ENCODE data around the gene ATP11C. TPM values are rescaled to one million over a fixed set of nuclear protein-coding genes. Genes with fewer than 3 reads are reported as not detected.

The ATP11C gene
- total RNA-seq, 2 experiments from 2014 or later, result 15.2 to 18.2 TPM

- ATAC-seq (ENCODE audit: poor library complexity) (no peak), DNase-seq (no peak)
- no peaks in the 10 kb centered on the region for H3K27me3 ChIP-seq (ENCODE audit: control insufficient read depth in 1 of 2, insufficient read depth in 2 of 2, low read length in 2 of 2)
- no peaks in the 10 kb centered on the region for H3K4me1 ChIP-seq (ENCODE audit: insufficient read depth, low read length)
- Mint-ChIP-seq H3K4me3 (no peak overlapping the region), H3K27ac (no peak overlapping the region), H3K4me1 (ENCODE audit: low read depth) (peaks cover 28% of the 10 kb centered on the region), H3K27me3 (no peaks in the 10 kb centered on the region), H3K36me3 (ENCODE audit: low read depth) (peaks cover 32% of the 10 kb centered on the region), H3K9me3 (no peaks in the 10 kb centered on the region)
- H3K27ac ChIP-seq (ENCODE audit: low read depth in 1 of 2, low read length in 2 of 2), result no peak overlapping the region
- CTCF ChIA-PET, result no interaction called here
- intact Hi-C loops (cut with DNase I, micrococcal nuclease), result no loop called here
- no peak for TF ChIP-seq CTCF (IDR thresholded peaks at IDR 0.05)
- no peak overlapping the region for H3K4me3 ChIP-seq (ENCODE audit: low read length)
- POLR2A ChIA-PET, result no interaction called here
- no peaks in the 10 kb centered on the region for H3K9me3 ChIP-seq (ENCODE audit: control insufficient read depth in 1 of 2, insufficient read depth in 1 of 2, low read length in 2 of 2)
- peaks cover 9% of the 10 kb centered on the region for H3K36me3 ChIP-seq (ENCODE audit: insufficient read depth, low read length)
These were observed 104.0 kb downstream of the ATP11C start for GRCh38 chrX:139828830-139829229.

- POLR2A ChIA-PET, result no interaction called here
- DNase-seq (no peak), ATAC-seq (ENCODE audit: poor library complexity) (no peak)
- no peaks in the 10 kb centered on the region for H3K4me1 ChIP-seq (ENCODE audit: insufficient read depth, low read length)
- CTCF ChIA-PET, result no interaction called here
- H3K9me3 ChIP-seq (ENCODE audit: control insufficient read depth in 1 of 2, insufficient read depth in 1 of 2, low read length in 2 of 2), result no peaks in the 10 kb centered on the region
- H3K9me3 Mint-ChIP-seq, result no peaks in the 10 kb centered on the region
- H3K27me3 ChIP-seq (ENCODE audit: control insufficient read depth in 1 of 2, insufficient read depth in 2 of 2, low read length in 2 of 2), result no peaks in the 10 kb centered on the region
- intact Hi-C loops (cut with DNase I, micrococcal nuclease), result no loop called here
- no peak for TF ChIP-seq CTCF (IDR thresholded peaks at IDR 0.05)
- no peak overlapping the region for H3K27ac Mint-ChIP-seq
- H3K4me3 Mint-ChIP-seq, result no peak overlapping the region
- peaks cover 9% of the 10 kb centered on the region for H3K36me3 ChIP-seq (ENCODE audit: insufficient read depth, low read length)
- H3K4me3 ChIP-seq (ENCODE audit: low read length), result no peak overlapping the region
- peaks cover 28% of the 10 kb centered on the region for H3K4me1 Mint-ChIP-seq (ENCODE audit: low read depth)
- H3K27ac ChIP-seq (ENCODE audit: low read depth in 1 of 2, low read length in 2 of 2), result no peak overlapping the region
- H3K36me3 Mint-ChIP-seq (ENCODE audit: low read depth), result peaks cover 40% of the 10 kb centered on the region
- no peaks in the 10 kb centered on the region for H3K27me3 Mint-ChIP-seq
These were observed 104.8 kb downstream of the ATP11C start for GRCh38 chrX:139828033-139828432.

GRCh38 chrX:139826065-139827044 is 106.5 kb downstream of the ATP11C start:
- H3K27ac Mint-ChIP-seq, result no peak overlapping the region

More at GRCh38 chrX:139826065-139827044, 106.5 kb downstream of the ATP11C start:
- Histone ChIP-seq H3K4me1 (ENCODE audit: insufficient read depth, low read length) (no peaks in the 10 kb centered on the region), H3K36me3 (ENCODE audit: insufficient read depth, low read length) (peaks cover 9% of the 10 kb centered on the region), H3K9me3 (ENCODE audit: control insufficient read depth in 1 of 2, insufficient read depth in 1 of 2, low read length in 2 of 2) (no peaks in the 10 kb centered on the region), H3K27me3 (ENCODE audit: control insufficient read depth in 1 of 2, insufficient read depth in 2 of 2, low read length in 2 of 2) (no peaks in the 10 kb centered on the region), H3K4me3 (ENCODE audit: low read length) (no peak overlapping the region), H3K27ac (ENCODE audit: low read depth in 1 of 2, low read length in 2 of 2) (no peak overlapping the region)
- peaks cover 12% of the 10 kb centered on the region for H3K4me1 Mint-ChIP-seq (ENCODE audit: low read depth)
- peaks cover 40% of the 10 kb centered on the region for H3K36me3 Mint-ChIP-seq (ENCODE audit: low read depth)
- no peaks in the 10 kb centered on the region for H3K27me3 Mint-ChIP-seq
- intact Hi-C loops (cut with DNase I, micrococcal nuclease), result no loop called here
- DNase-seq (no peak), ATAC-seq (ENCODE audit: poor library complexity) (no peak)
- CTCF ChIA-PET, result no interaction called here
- TF ChIP-seq CTCF (IDR thresholded peaks at IDR 0.05), result no peak
- H3K9me3 Mint-ChIP-seq, result no peaks in the 10 kb centered on the region
- no peak overlapping the region for H3K4me3 Mint-ChIP-seq
- POLR2A ChIA-PET, result no interaction called here
